Measurements from ENCODE around the gene HDAC4. TPM values are rescaled to one million over a fixed set of nuclear protein-coding genes. Genes with fewer than 3 reads are reported as not detected.

HDAC4 gene
- total RNA-seq, 1 experiment from 2014 or later: 47.6 TPM

- intact Hi-C loops (cut with micrococcal nuclease): no loop called here
- H3K79me2 ChIP-seq (ENCODE audit: insufficient read depth, low read length): no peaks in the 10 kb centered on the region
- H3K4me2 ChIP-seq (ENCODE audit: low read length): no peak overlapping the region
- no peak overlapping the region for H3K9ac ChIP-seq (ENCODE audit: low read length)
- no peak overlapping the region for H3K4me3 ChIP-seq (replicated peaks in 1 of 2; ENCODE audit: low read depth in 1 of 2, low read length in 2 of 2)
- no peaks in the 10 kb centered on the region for H3K9me2 ChIP-seq (ENCODE audit: insufficient read depth)
- RAD21 ChIA-PET (ENCODE audit: low non-redundant PET in 1 of 2, low total read pairs in 2 of 2, uncharacterized antibody in 2 of 2, unreplicated experiment in 2 of 2): no interaction called here
- TF ChIP-seq EZH2 (IDR thresholded peaks at IDR 0.05) (no peak), RAD21 (IDR thresholded peaks at IDR 0.05; ENCODE audit: low read depth) (no peak), CEBPB (IDR thresholded peaks at IDR 0.05; ENCODE audit: low read depth) (no peak)
- TF ChIP-seq, protein P1, sequence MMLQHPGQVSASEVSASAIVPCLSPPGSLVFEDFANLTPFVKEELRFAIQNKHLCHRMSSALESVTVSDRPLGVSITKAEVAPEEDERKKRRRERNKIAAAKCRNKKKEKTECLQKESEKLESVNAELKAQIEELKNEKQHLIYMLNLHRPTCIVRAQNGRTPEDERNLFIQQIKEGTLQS (IDR thresholded peaks at IDR 0.05): no peak
- no peak overlapping the region for H2AFZ ChIP-seq (ENCODE audit: low read depth, low read length, poor library complexity, severe bottlenecking)
- H3K36me3 ChIP-seq (ENCODE audit: control insufficient read depth in 1 of 2, insufficient read depth in 2 of 2, low read length in 2 of 2): no peaks in the 10 kb centered on the region
- H4K20me1 ChIP-seq (ENCODE audit: insufficient read depth): no peaks in the 10 kb centered on the region
- DNase-seq (ENCODE audit: low read depth, low spot score) (no peak), ATAC-seq (no peak)
- no TSS peak for BruUV-seq (replicated peaks)
- CTCF ChIA-PET: no interaction called here
- no peaks in the 10 kb centered on the region for H3K9me3 ChIP-seq (ENCODE audit: control insufficient read depth in 1 of 2, insufficient read depth in 1 of 2, low read depth in 1 of 2, low read length in 2 of 2)
- POLR2A ChIA-PET: no interaction called here
- no peaks in the 10 kb centered on the region for H3K27me3 ChIP-seq (ENCODE audit: insufficient read depth, low read length)
- no peak overlapping the region for H3K27ac ChIP-seq (ENCODE audit: low read depth, low read length)
- no peaks in the 10 kb centered on the region for H3K4me1 ChIP-seq (ENCODE audit: control insufficient read depth in 1 of 2, insufficient read depth in 2 of 2, low read length in 2 of 2)
Observed at GRCh38 chr2:239118675-239119211, 282.1 kb downstream of the HDAC4 start.

GRCh38 chr2:239118264-239118663 lies 282.6 kb downstream of the HDAC4 start:
- no peaks in the 10 kb centered on the region for H3K27me3 ChIP-seq (ENCODE audit: insufficient read depth, low read length)
- no peak overlapping the region for H3K4me3 ChIP-seq (replicated peaks in 1 of 2; ENCODE audit: low read depth in 1 of 2, low read length in 2 of 2)
- CTCF ChIA-PET: no interaction called here
- TF ChIP-seq POLR2A (IDR thresholded peaks at IDR 0.05; ENCODE audit: borderline replicate concordance, extremely low read depth, insufficient read depth, insufficient read length): no peak
- TF ChIP-seq CEBPB (IDR thresholded peaks at IDR 0.05; ENCODE audit: low read depth): no peak
- TF ChIP-seq FOSL1 (IDR thresholded peaks at IDR 0.05; ENCODE audit: low read depth): no peak
- TF ChIP-seq ELF1 (IDR thresholded peaks at IDR 0.05; ENCODE audit: borderline replicate concordance, low read depth): no peak
- no peak for TF ChIP-seq POLR2AphosphoS5 (IDR thresholded peaks at IDR 0.05; ENCODE audit: low read depth, low read length)
- TF ChIP-seq EZH2 (IDR thresholded peaks at IDR 0.05): no peak
- no peak for TF ChIP-seq RAD21 (IDR thresholded peaks at IDR 0.05; ENCODE audit: low read depth)
- no peak for TF ChIP-seq CBX3 (IDR thresholded peaks at IDR 0.05; ENCODE audit: low read depth)
- TF ChIP-seq, protein P2, sequence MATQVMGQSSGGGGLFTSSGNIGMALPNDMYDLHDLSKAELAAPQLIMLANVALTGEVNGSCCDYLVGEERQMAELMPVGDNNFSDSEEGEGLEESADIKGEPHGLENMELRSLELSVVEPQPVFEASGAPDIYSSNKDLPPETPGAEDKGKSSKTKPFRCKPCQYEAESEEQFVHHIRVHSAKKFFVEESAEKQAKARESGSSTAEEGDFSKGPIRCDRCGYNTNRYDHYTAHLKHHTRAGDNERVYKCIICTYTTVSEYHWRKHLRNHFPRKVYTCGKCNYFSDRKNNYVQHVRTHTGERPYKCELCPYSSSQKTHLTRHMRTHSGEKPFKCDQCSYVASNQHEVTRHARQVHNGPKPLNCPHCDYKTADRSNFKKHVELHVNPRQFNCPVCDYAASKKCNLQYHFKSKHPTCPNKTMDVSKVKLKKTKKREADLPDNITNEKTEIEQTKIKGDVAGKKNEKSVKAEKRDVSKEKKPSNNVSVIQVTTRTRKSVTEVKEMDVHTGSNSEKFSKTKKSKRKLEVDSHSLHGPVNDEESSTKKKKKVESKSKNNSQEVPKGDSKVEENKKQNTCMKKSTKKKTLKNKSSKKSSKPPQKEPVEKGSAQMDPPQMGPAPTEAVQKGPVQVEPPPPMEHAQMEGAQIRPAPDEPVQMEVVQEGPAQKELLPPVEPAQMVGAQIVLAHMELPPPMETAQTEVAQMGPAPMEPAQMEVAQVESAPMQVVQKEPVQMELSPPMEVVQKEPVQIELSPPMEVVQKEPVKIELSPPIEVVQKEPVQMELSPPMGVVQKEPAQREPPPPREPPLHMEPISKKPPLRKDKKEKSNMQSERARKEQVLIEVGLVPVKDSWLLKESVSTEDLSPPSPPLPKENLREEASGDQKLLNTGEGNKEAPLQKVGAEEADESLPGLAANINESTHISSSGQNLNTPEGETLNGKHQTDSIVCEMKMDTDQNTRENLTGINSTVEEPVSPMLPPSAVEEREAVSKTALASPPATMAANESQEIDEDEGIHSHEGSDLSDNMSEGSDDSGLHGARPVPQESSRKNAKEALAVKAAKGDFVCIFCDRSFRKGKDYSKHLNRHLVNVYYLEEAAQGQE (IDR thresholded peaks at IDR 0.05; ENCODE audit: low read depth): no peak
- TF ChIP-seq MAX (IDR thresholded peaks at IDR 0.05): no peak
- TF ChIP-seq, protein P3, sequence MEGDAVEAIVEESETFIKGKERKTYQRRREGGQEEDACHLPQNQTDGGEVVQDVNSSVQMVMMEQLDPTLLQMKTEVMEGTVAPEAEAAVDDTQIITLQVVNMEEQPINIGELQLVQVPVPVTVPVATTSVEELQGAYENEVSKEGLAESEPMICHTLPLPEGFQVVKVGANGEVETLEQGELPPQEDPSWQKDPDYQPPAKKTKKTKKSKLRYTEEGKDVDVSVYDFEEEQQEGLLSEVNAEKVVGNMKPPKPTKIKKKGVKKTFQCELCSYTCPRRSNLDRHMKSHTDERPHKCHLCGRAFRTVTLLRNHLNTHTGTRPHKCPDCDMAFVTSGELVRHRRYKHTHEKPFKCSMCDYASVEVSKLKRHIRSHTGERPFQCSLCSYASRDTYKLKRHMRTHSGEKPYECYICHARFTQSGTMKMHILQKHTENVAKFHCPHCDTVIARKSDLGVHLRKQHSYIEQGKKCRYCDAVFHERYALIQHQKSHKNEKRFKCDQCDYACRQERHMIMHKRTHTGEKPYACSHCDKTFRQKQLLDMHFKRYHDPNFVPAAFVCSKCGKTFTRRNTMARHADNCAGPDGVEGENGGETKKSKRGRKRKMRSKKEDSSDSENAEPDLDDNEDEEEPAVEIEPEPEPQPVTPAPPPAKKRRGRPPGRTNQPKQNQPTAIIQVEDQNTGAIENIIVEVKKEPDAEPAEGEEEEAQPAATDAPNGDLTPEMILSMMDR (IDR thresholded peaks at IDR 0.05 in 2 of 3, conservative IDR thresholded peaks at IDR 0.05 in 1 of 3; ENCODE audit: borderline replicate concordance in 1 of 3, insufficient read depth in 1 of 3, low read depth in 2 of 3, low read length in 2 of 3): no peak
- TF ChIP-seq TCF7L2 (IDR thresholded peaks at IDR 0.05; ENCODE audit: borderline replicate concordance, extremely low read depth, insufficient read depth, insufficient read length): no peak
- TF ChIP-seq YY1 (IDR thresholded peaks at IDR 0.05; ENCODE audit: extremely low read depth, insufficient replicate concordance, low read depth, low read length): no peak
- TF ChIP-seq JUND (IDR thresholded peaks at IDR 0.05): no peak
- TF ChIP-seq, protein P1 (IDR thresholded peaks at IDR 0.05): no peak

More at GRCh38 chr2:239118264-239118663, 282.6 kb downstream of the HDAC4 start:
- Histone ChIP-seq H3K4me2 (ENCODE audit: low read length) (no peak overlapping the region), H3K9ac (ENCODE audit: low read length) (no peak overlapping the region), H4K20me1 (ENCODE audit: insufficient read depth) (no peaks in the 10 kb centered on the region), H3K27ac (ENCODE audit: low read depth, low read length) (no peak overlapping the region), H3K36me3 (ENCODE audit: control insufficient read depth in 1 of 2, insufficient read depth in 2 of 2, low read length in 2 of 2) (no peaks in the 10 kb centered on the region), H3K79me2 (ENCODE audit: insufficient read depth, low read length) (no peaks in the 10 kb centered on the region), H3K9me3 (ENCODE audit: control insufficient read depth in 1 of 2, insufficient read depth in 1 of 2, low read depth in 1 of 2, low read length in 2 of 2) (no peaks in the 10 kb centered on the region), H3K4me1 (ENCODE audit: control insufficient read depth in 1 of 2, insufficient read depth in 2 of 2, low read length in 2 of 2) (no peaks in the 10 kb centered on the region), H2AFZ (ENCODE audit: low read depth, low read length, poor library complexity, severe bottlenecking) (no peak overlapping the region), H3K9me2 (ENCODE audit: insufficient read depth) (no peaks in the 10 kb centered on the region)
- no TSS peak for BruUV-seq (replicated peaks)
- POLR2A ChIA-PET: no interaction called here
- intact Hi-C loops (cut with micrococcal nuclease): no loop called here
- ATAC-seq: no peak
- RAD21 ChIA-PET (ENCODE audit: low non-redundant PET in 1 of 2, low total read pairs in 2 of 2, uncharacterized antibody in 2 of 2, unreplicated experiment in 2 of 2): no interaction called here
- DNase-seq (ENCODE audit: low read depth, low spot score): no peak
